IMR-90 (cell line): ENCODE results near the gene KIF16B. TPM values are rescaled to one million over a fixed set of nuclear protein-coding genes. Genes with fewer than 3 reads are reported as not detected.

Experiments
- ATAC-seq: fragments of 200-7000 bp; cut with Tn5 transposase; 2 replicates; pipeline ENCODE4 v1.9.1; 2020; ENCODE audit warnings: low read depth, mild to moderate bottlenecking, moderate library complexity
- BruUV-seq: library from RNA; stranded (reverse); fragments of 400-500 nt; replicated peaks from 2 replicates; lab custom pipeline; 2021; lab: Mats Ljungman, UMichigan
- CTCF ChIA-PET: fragments of 300-600 bp; formaldehyde crosslinking; extraction: SDS; loops from one replicate; lab custom pipeline; 2021; ENCODE audit warnings: antibody characterized with exemption; lab: Yijun Ruan, JAX
- POLR2A ChIA-PET: fragments of 300-600 bp; sonication (Branson Sonifier 250); formaldehyde crosslinking; loops from one replicate; lab custom pipeline; 2022; ENCODE audit warnings: antibody characterized with exemption; ENCODE audit not compliant: unreplicated experiment; lab: Charles Lee
- DNase-seq: peaks from one replicate; pipeline ENCODE4 v3.0.0; 2013
- H2AFZ ChIP-seq: replicated peaks from 2 replicates; pipeline ENCODE3; 2013; ENCODE audit warnings: low read length, mild to moderate bottlenecking; ENCODE audit not compliant: poor library complexity
- H2AK5ac ChIP-seq: 2 replicates; pipeline ENCODE4 v1.6.1; 2013; ENCODE audit warnings: low read depth, low read length, inconsistent platforms
- H2AK9ac ChIP-seq: replicated peaks from 2 replicates; pipeline ENCODE3; 2013; ENCODE audit warnings: mild to moderate bottlenecking, low read depth, low read length, moderate library complexity; ENCODE audit not compliant: poor library complexity
- H2BK120ac ChIP-seq: 2 replicates; pipeline ENCODE4 v1.6.1; 2013; ENCODE audit warnings: low read depth, low read length, inconsistent platforms
- H2BK15ac ChIP-seq: 3 replicates; pipeline ENCODE4 v1.6.1; 2013; ENCODE audit warnings: low read depth, low read length, inconsistent platforms
- H2BK20ac ChIP-seq: 2 replicates; pipeline ENCODE4 v1.6.1; 2013; ENCODE audit warnings: low read depth, mild to moderate bottlenecking, inconsistent platforms, low read length, moderate library complexity
- H2BK5ac ChIP-seq: 2 replicates; pipeline ENCODE4 v1.6.1; 2013; ENCODE audit warnings: mild to moderate bottlenecking, low read depth, low read length, inconsistent platforms; ENCODE audit not compliant: poor library complexity, severe bottlenecking
- H3K14ac ChIP-seq: replicated peaks from 2 replicates; pipeline ENCODE4 v1.6.1; 2013; ENCODE audit warnings: low read depth, low read length, inconsistent platforms
- H3K18ac ChIP-seq: 2 replicates; pipeline ENCODE4 v1.6.1; 2013; ENCODE audit warnings: low read depth, low read length, control low read depth
- H3K23ac ChIP-seq: 2 replicates; pipeline ENCODE4 v1.6.1; 2013; ENCODE audit warnings: low read depth, low read length, inconsistent platforms
- H3K27ac ChIP-seq: 2 replicates; pipeline ENCODE4 v1.5.1; 2013; ENCODE audit warnings: mild to moderate bottlenecking, control low read depth, low read length; ENCODE audit not compliant: insufficient read depth
- H3K27me3 ChIP-seq: 2 replicates; pipeline ENCODE4 v1.6.1; 2013; ENCODE audit warnings: low read length; ENCODE audit not compliant: control insufficient read depth, insufficient read depth
- H3K36me3 ChIP-seq: 2 replicates; pipeline ENCODE4 v1.6.1; 2013; ENCODE audit warnings: low read length, mixed read lengths; ENCODE audit not compliant: control insufficient read depth, insufficient read depth
- H3K4ac ChIP-seq: 2 replicates; pipeline ENCODE4 v1.6.1; 2013; ENCODE audit warnings: low read depth, low read length, inconsistent platforms
- H3K4me1 ChIP-seq: 2 replicates; pipeline ENCODE4 v1.6.1; 2013; ENCODE audit warnings: low read length, mixed read lengths; ENCODE audit not compliant: control insufficient read depth, insufficient read depth
- H3K4me2 ChIP-seq: 2 replicates; pipeline ENCODE4 v1.6.1; 2013; ENCODE audit warnings: low read depth, mild to moderate bottlenecking, control low read depth, low read length, moderate library complexity
- H3K4me3 ChIP-seq: 2 replicates; pipeline ENCODE4 v1.5.1; 2013; ENCODE audit warnings: low read depth, mild to moderate bottlenecking, control low read depth, low read length, moderate library complexity; ENCODE audit not compliant: insufficient read depth
- H3K56ac ChIP-seq: 2 replicates; pipeline ENCODE4 v1.6.1; 2013; ENCODE audit warnings: low read length, inconsistent platforms; ENCODE audit not compliant: insufficient read depth; ENCODE audit errors: extremely low read depth
- H3K79me1 ChIP-seq, 2 experiments: 2 replicates each; pipeline ENCODE4 v1.6.1; 2013; ENCODE audit warnings: low read length in 2 of 2, inconsistent platforms in 1 of 2, low read depth in 1 of 2
- H3K9ac ChIP-seq: 2 replicates; pipeline ENCODE4 v1.6.1; 2013; ENCODE audit warnings: low read depth, low read length, control low read depth
- H3K9me1 ChIP-seq: 2 replicates; pipeline ENCODE4 v1.6.1; 2013; ENCODE audit warnings: low read length, inconsistent platforms; ENCODE audit not compliant: insufficient read depth
- H3K9me3 ChIP-seq: 2 replicates; pipeline ENCODE4 v1.6.1; 2013; ENCODE audit warnings: low read length; ENCODE audit not compliant: control insufficient read depth, insufficient read depth
- H4K20me1 ChIP-seq: 2 replicates; pipeline ENCODE4 v1.6.1; 2013; ENCODE audit warnings: low read length, inconsistent platforms; ENCODE audit not compliant: insufficient read depth
- H4K5ac ChIP-seq: 2 replicates; pipeline ENCODE4 v1.6.1; 2013; ENCODE audit warnings: mild to moderate bottlenecking, low read depth, low read length, control low read depth
- H4K8ac ChIP-seq, 2 experiments: 2 replicates each; pipeline ENCODE4 v1.6.1; 2013; ENCODE audit warnings: low read depth in 2 of 2, low read length in 2 of 2, control low read depth in 1 of 2, inconsistent platforms in 1 of 2
- H4K91ac ChIP-seq: 2 replicates; pipeline ENCODE4 v1.6.1; 2013; ENCODE audit warnings: low read depth, low read length, inconsistent platforms; ENCODE audit not compliant: insufficient read depth
- BHLHE40 ChIP-seq: fragments of 150-350 bp; IDR thresholded peaks from 2 replicates; pipeline ENCODE4 v1.6.1; 2016; ENCODE audit warnings: mild to moderate bottlenecking, low read depth, low read length
- CEBPB ChIP-seq: IDR thresholded peaks from 2 replicates; pipeline ENCODE4 v1.6.1; 2012; ENCODE audit warnings: low read depth, low read length, improper control_type of control experiment
- CHD1 ChIP-seq: IDR thresholded peaks from 2 replicates; pipeline ENCODE4 v1.6.1; 2012; ENCODE audit warnings: low read depth, low read length, improper control_type of control experiment
- CTCF ChIP-seq: conservative IDR thresholded peaks from 2 replicates; pipeline ENCODE4 v1.5.1; 2012; ENCODE audit warnings: mild to moderate bottlenecking, low read depth, low read length, improper control_type of control experiment
- ELK1 ChIP-seq: fragments of 150-350 bp; IDR thresholded peaks from 2 replicates; pipeline ENCODE4 v1.6.1; 2016; ENCODE audit warnings: low read depth, mild to moderate bottlenecking, low read length, moderate library complexity, borderline replicate concordance
- FOS ChIP-seq: fragments of 150-350 bp; IDR thresholded peaks from 2 replicates; pipeline ENCODE4 v1.6.1; 2016; ENCODE audit warnings: low read depth, low read length
- MAZ ChIP-seq: IDR thresholded peaks from 2 replicates; pipeline ENCODE4 v1.6.1; 2012; ENCODE audit warnings: low read depth, mild to moderate bottlenecking, low read length, improper control_type of control experiment, moderate library complexity, borderline replicate concordance
- NFE2L2 ChIP-seq: fragments of 150-350 bp; IDR thresholded peaks from 2 replicates; pipeline ENCODE4 v1.6.1; 2016; ENCODE audit warnings: low read depth, mild to moderate bottlenecking, low read length
- POLR2A ChIP-seq: IDR thresholded peaks from 2 replicates; pipeline ENCODE4 v1.6.1; 2012; ENCODE audit warnings: mild to moderate bottlenecking, low read depth, low read length
- RAD21 ChIP-seq: IDR thresholded peaks from 2 replicates; pipeline ENCODE4 v1.6.1; 2012; ENCODE audit warnings: low read length, improper control_type of control experiment
- RCOR1 ChIP-seq: IDR thresholded peaks from 2 replicates; pipeline ENCODE4 v1.6.1; 2012; ENCODE audit warnings: mild to moderate bottlenecking, low read length, improper control_type of control experiment; ENCODE audit not compliant: insufficient replicate concordance
- RFX5 ChIP-seq: IDR thresholded peaks from 2 replicates; pipeline ENCODE4 v1.8.0; 2012; ENCODE audit warnings: low read depth, mild to moderate bottlenecking, low read length, moderate library complexity
- WGBS, 2 experiments: methylation state at CpG; one replicate each; pipeline versions ENCODE4 v1.1.5 to v1.1.7; 2013; ENCODE audit warnings: missing lambda C conversion rate in 2 of 2; ENCODE audit not compliant: insufficient read length in 1 of 2; ENCODE audit errors: extremely low coverage in 2 of 2; 5-methylcytosine and 5-hydroxymethylcytosine counted together
- dilution Hi-C: fragments of 300-500 bp; cut with HindIII; formaldehyde crosslinking; loops from one replicate; pipeline ENCODE4 v1.14.3; 2018; ENCODE audit warnings: low sequenced_read_pairs; ENCODE audit not compliant: unreplicated experiment
- in situ Hi-C: fragments of 300-500 bp; cut with MboI; formaldehyde crosslinking; loops from 3 replicates; pipeline ENCODE4 v1.14.3; 2019; ENCODE audit warnings: low sequenced_read_pairs, inconsistent platforms, mixed read lengths
- intact Hi-C: fragments of 100-400 bp; cut with micrococcal nuclease; formaldehyde crosslinking; loops from 2 replicates; pipeline ENCODE4 v1.10.0; 2022
- polyA plus RNA-seq, 3 experiments: library from polyadenylated mRNA; depleted of rRNA; stranded (reverse); fragments of >200 nt; gene quantifications; 2 replicates each; pipeline ENCODE4 v1.2.3, GENCODE V29; 2012; ENCODE audit warnings: low replicate concordance in 1 of 3
- total RNA-seq: library from RNA; depleted of rRNA; stranded (reverse); fragments of >200 nt; gene quantifications from 2 replicates; pipeline ENCODE4 v1.2.3, GENCODE V29; 2012

Gene KIF16B
- total and polyA plus RNA-seq, 2 of the 4 experiments (the other 2 are of a cell fraction): 4.7 to 10.0 TPM

DNA sequence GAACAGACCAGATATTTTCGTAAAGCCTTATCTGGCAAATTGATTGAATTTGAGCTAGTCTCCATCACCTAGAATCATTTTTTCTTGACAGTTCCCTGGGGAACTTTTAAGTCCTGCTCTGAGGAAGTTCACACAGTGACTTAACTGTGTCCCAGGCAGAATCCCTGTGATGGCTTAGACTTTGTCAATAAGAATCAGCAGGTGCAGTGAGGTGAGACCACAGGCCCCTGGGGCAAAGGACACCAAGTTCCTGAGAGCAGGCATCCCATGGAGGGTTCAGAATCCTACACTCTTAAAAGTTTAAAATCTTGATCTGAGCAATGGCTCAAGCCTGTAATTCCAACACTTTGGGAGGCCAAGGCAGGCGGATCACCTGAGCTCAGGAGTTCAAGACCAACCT lies 13.0 kb downstream of the KIF16B start:
- no peak overlapping the region for H2AK5ac ChIP-seq
- no peak overlapping the region for H2AFZ ChIP-seq
- H4K20me1 ChIP-seq: no peaks in the 10 kb centered on the region
- H2BK15ac ChIP-seq: no peak overlapping the region
- H3K18ac ChIP-seq: no peak overlapping the region
- H3K14ac ChIP-seq: no peak overlapping the region
- ATAC-seq: no peak
- ChIA-PET CTCF (no interaction called here), POLR2A (no interaction called here)
- H2BK5ac ChIP-seq: no peak overlapping the region
- WGBS, 2 experiments: no CpG with 5 or more reads among the region's 2 CpGs
- intact Hi-C loops: no loop called here
- in situ Hi-C loops: no loop called here
- no peak overlapping the region for H3K4ac ChIP-seq
- no peak overlapping the region for H3K56ac ChIP-seq
- no peak overlapping the region for H4K5ac ChIP-seq
- no peak overlapping the region for H4K8ac ChIP-seq
- TF ChIP-seq BHLHE40 (no peak), MAZ (no peak), CTCF (no peak), CEBPB (no peak), CHD1 (no peak), POLR2A (no peak), RFX5 (no peak), ELK1 (no peak), FOS (no peak), NFE2L2 (no peak), RAD21 (no peak), RCOR1 (no peak)
- no peak overlapping the region for H4K91ac ChIP-seq
- no TSS peak for BruUV-seq
- H2AK9ac ChIP-seq: no peak overlapping the region
- no peak overlapping the region for H3K4me2 ChIP-seq
- no peak overlapping the region for H3K27ac ChIP-seq
- dilution Hi-C loops: no loop called here
- no peak overlapping the region for H3K23ac ChIP-seq
- no peak overlapping the region for H3K4me3 ChIP-seq
- H3K9ac ChIP-seq: no peak overlapping the region
- no peaks in the 10 kb centered on the region for H3K27me3 ChIP-seq
- H3K79me1 ChIP-seq: peaks cover 8 to 13% of the 10 kb centered on the region in 2 experiments
- no peaks in the 10 kb centered on the region for H3K36me3 ChIP-seq
- no peak overlapping the region for H2BK20ac ChIP-seq
- peaks cover under 1% of the 10 kb centered on the region for H3K9me1 ChIP-seq
- no peak overlapping the region for H2BK120ac ChIP-seq
- H3K4me1 ChIP-seq: peaks cover 7% of the 10 kb centered on the region
- no peak for DNase-seq
- H3K9me3 ChIP-seq: no peaks in the 10 kb centered on the region
